HG03280 (cell line): Measurements from ENCODE around the gene SNX27.
"Not testable (repeated sequence)": the region's sequence is repeated elsewhere in the genome, so short reads cannot be mapped to it uniquely, and the experiment has no call there.

Source experiments
- ATAC-seq: cut with Tn5 transposase; IDR thresholded peaks from one replicate; pipeline ENCODE4 v1.9.1; 2021; ENCODE audit warnings: mild to moderate bottlenecking, moderate library complexity; ENCODE audit not compliant: unreplicated experiment

Gene SNX27

GRCh38 chr1:151638074-151638775, 26.4 kb downstream of the SNX27 start:
- ATAC-seq = no peak

GRCh38 chr1:151638812-151639211, 27.0 kb downstream of the SNX27 start:
- no peak for ATAC-seq

GRCh38 chr1:151639466-151639865, 27.6 kb downstream of the SNX27 start:
- no peak for ATAC-seq

DNA sequence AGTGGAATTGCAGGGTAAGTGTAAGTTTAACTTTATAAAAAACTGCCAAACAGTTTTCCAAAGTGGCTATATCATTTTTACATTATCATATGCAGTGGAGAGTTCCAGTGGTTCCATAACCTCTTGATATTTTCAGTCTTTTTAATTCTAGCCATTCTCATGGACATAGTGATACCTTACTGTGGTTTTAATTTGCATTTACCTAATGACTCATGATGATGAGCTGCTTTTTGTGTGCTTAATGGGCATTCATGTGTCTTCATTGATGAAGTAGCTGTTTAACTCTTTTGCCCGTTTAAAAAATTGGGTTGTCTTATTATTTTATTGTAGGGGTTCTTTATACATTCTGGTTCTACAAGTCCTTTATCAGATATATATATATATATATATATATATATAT, 29.4 kb downstream of the SNX27 start:
- no peak for ATAC-seq

- ATAC-seq = not testable (repeated sequence)
Observed at GRCh38 chr1:151643085-151643484, 31.2 kb downstream of the SNX27 start.

DNA sequence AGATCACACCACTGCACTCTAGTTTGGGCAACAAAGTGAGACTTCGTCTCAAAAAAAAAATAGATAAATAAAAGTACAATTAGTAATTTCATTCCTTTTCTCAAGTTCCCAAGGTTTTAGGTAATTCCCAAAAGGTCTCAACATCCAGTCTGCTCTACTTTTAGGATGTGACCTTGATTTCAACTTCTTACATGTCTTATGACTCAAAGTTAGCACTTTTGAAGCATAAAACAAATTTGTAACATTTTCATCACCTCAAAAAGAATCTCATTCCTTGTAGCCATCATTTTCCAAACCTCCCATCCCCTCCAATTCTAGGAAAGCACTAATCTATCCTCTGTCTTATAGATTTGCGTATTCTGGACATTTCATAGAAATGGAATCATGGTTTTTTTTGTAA, 32.2 kb downstream of the SNX27 start:
- ATAC-seq = no peak

DNA sequence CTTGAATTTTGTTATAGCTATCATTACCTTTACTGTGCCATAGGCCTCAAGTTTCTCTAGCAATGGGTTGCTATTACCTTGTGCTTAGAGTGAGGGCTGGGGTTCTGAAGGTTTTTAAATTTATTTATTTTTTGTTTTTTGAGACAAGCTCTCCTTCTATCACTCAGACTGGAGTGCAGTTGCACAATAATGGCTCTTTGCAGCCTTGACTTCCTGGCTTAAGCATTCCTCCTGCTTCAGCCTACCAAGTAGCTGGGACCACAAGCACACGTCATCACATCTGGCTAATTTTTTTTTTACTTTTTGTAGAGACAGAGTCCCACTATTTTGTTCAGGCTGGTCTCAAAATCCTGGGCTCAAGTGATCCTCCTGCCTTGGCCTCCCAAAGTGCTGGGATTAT, 41.5 kb downstream of the SNX27 start:
- no peak for ATAC-seq

GRCh38 chr1:151655371-151655770, 43.5 kb downstream of the SNX27 start:
- ATAC-seq = no peak

- ATAC-seq = no peak
Observed at GRCh38 chr1:151661751-151662150, 49.9 kb downstream of the SNX27 start.

GRCh38 chr1:151668090-151668489, 56.2 kb downstream of the SNX27 start:
- no peak for ATAC-seq

DNA sequence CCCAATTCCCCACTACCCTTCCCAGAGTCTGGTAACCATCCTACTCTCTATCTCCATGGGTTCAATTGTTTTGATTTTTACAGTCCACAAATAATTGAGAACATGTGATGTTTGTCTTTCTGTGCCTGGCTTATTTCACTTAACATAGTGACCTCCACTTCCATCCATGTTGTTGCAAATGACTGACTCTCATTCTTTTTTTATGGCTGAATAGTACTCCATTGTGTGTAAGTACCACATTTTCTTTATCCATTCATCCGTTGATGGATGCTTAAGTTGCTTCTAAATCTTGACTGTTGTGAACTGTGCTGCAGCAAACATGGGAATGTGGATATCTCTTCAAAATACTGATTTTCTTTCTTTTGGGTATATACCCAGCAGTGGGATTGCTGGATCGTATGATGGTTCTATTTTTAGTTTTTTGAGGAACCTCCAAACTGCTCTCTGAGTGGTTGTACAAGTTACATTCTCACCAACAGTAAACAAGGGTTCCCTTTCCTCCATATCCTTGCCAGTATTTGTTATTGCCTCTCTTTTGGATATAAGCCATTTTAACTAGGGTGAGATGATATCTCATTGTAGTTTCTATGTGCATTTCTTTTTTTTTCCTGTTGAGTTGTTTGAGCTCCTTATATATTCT, 58.3 kb downstream of the SNX27 start:
- not testable (repeated sequence) for ATAC-seq

- no peak for ATAC-seq
Observed at GRCh38 chr1:151673407-151673806, 61.6 kb downstream of the SNX27 start.

DNA sequence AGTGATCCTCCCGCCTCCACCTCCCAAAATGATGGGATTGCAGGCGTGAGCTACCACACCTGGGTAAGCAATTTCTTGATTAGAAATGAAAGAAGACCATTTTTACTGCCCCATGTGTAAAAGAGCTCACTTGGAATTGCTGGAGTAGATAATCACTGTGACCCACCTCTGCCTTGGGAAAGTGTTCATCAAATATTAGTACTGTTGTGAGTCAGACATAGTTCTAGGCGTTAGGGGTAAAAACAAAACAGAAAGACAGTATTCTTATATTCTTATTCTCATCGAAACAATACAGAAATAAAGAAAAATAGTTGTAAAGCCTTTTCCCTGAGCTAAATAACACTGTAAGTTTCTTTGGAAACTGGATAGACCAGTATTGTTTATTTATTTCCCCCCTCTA, 68.5 kb downstream of the SNX27 start:
- no peak for ATAC-seq

DNA sequence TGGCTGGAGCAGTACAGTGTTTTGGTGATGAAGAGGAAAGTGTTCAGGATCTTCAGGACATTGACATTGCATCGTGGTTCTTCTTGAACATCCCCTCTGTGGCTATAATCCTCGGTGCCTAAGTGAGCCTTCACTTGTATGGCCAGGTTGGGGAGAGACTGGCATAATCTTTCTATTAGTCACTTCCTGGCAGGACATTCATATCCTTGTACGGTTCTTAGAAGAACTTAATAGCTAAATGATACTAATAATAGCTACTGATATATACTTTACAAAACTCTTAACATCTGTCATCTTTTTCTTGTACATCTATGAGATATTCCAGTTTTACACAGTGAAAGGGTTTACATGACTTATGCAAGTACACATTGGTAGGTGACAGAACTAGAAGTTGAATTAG, 69.0 kb downstream of the SNX27 start:
- ATAC-seq = no peak

GRCh38 chr1:151681923-151682322, 70.1 kb downstream of the SNX27 start:
- no peak for ATAC-seq

- not testable (repeated sequence) for ATAC-seq
Observed at GRCh38 chr1:151682901-151683300, 71.1 kb downstream of the SNX27 start.

DNA sequence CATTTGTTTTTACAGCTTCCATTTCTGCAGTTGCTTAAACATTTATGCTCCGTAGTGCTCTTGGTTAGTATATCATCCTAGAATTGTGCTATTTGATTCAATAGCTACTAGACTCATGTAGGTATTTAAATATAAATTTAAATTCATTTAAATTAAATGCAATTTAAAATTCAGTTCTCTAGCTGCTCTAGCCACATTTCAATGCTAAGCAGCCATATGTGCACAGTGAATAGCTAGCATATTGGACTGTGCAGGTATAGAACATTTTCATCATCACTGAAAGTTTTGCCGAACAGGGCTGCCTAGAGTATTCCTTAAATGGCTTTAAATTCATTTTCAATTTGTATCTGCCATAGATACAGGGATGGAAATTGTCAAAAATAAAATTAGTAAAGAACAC, 72.3 kb downstream of the SNX27 start:
- no peak for ATAC-seq

DNA sequence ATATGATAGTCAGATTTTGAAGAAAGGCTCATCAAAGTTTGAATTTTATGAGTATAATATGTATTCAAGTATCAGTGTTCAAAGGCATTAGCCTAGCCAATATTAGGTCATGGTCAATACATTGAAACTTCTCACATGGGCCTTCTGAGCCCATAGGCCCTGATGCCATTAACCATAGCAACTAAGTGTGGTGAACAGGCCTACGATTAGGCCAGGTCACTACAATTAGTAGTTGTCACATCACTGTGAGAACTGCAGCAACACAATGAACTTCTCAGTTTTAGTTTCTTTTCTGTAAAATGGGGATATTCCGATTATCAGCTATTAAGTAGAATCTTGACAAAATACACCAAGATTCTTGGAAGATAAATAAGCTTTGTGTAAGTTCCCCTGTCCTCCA, 74.7 kb downstream of the SNX27 start:
- ATAC-seq = no peak

- no peak for ATAC-seq
Observed at GRCh38 chr1:151689494-151689893, 77.6 kb downstream of the SNX27 start.

DNA sequence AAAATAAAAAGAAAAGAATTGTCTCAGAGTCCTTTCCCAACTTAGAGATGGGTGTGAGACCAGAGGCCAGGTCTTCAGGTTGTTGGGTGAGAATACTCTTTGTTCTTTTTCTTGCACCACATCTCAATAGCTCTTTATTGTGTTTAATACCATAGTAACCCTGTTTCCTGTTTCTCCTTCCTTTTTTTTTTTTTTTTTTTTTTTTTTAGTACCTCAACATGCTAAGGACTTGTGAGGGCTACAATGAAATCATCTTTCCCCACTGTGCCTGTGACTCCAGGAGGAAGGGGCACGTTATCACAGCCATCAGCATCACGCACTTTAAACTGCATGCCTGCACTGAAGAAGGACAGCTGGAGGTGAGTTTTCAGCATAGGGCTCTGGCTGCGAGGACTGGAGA, 80.4 kb downstream of the SNX27 start:
- no peak for ATAC-seq

- no peak for ATAC-seq
Observed at GRCh38 chr1:151693057-151693651, 81.3 kb downstream of the SNX27 start.

- ATAC-seq = no peak
Observed at GRCh38 chr1:151701515-151701914, 89.7 kb downstream of the SNX27 start.
